Uterus (tissue), 4 donors: ENCODE results near the gene IMPG1. TPM values are rescaled to one million over a fixed set of nuclear protein-coding genes. Genes with fewer than 3 reads are reported as not detected.
"Not testable (repeated sequence)": the region's sequence is repeated elsewhere in the genome, so short reads cannot be mapped to it uniquely, and the experiment has no call there.

Source experiments
- DNase-seq, 2 donors: peaks; one replicate each; pipeline ENCODE4 v3.0.0-alpha.2; 2019 to 2020
- H3K27ac ChIP-seq, 2 donors: fragments of 200-600 bp; sonication (generic); 1 replicate in 1 of 2; 2 replicates in 1 of 2; pipeline ENCODE4 v1.5.1; 2016 to 2018
- H3K27me3 ChIP-seq, 2 donors: fragments of 200-600 bp; sonication (generic); one replicate each; pipeline ENCODE4 v1.5.1; 2018 to 2019; ENCODE audit warnings: control low read depth in 1 of 2
- H3K36me3 ChIP-seq, 2 donors: fragments of 200-600 bp; sonication (generic); one replicate each; pipeline ENCODE4 v1.5.1; 2019; ENCODE audit warnings: control low read depth in 1 of 2
- H3K4me1 ChIP-seq, 2 donors: fragments of 200-600 bp; sonication (generic); one replicate each; pipeline ENCODE4 v1.5.1; 2018 to 2019; ENCODE audit warnings: control low read depth in 1 of 2
- H3K4me3 ChIP-seq, 2 donors: fragments of 200-600 bp; sonication (generic); 1 replicate in 1 of 2; 2 replicates in 1 of 2; pipeline ENCODE4 v1.5.1; 2018 to 2019; ENCODE audit warnings: mild to moderate bottlenecking in 1 of 2
- H3K9me3 ChIP-seq, 2 donors: fragments of 200-600 bp; sonication (generic); one replicate each; pipeline ENCODE4 v1.5.1; 2019; ENCODE audit warnings: control low read depth in 1 of 2
- POLR2A ChIP-seq, 2 donors: fragments of 450-650 bp; IDR thresholded peaks; one replicate each; pipeline ENCODE4 v1.6.1; 2016; ENCODE audit warnings: antibody characterized with exemption in 2 of 2, mild to moderate bottlenecking in 1 of 2, moderate library complexity in 1 of 2
- intact Hi-C: fragments of 100-400 bp; cut with DNase I; formaldehyde crosslinking; loops from one replicate; pipeline ENCODE4 v1.15.1; 2023; ENCODE audit warnings: low total_unique reads
- total RNA-seq, 4 donors: library from RNA; depleted of rRNA in 3 of 4; stranded (reverse); fragments of >200 nt in 3 of 4; gene quantifications; one replicate each; pipeline versions ENCODE4 v1.1.0 to v1.2.4, GENCODE V29; 2014 to 2023
- TF ChIP-seq, protein P1 (sequence below), 4 experiments: fragments of 200-600 bp in 2 of 4; fragments of 450-650 bp in 2 of 4; sonication (generic) in 2 of 4; IDR thresholded peaks; one replicate each; pipeline ENCODE4 v1.5.1; 2016 to 2019; ENCODE audit warnings: antibody characterized with exemption in 4 of 4, mild to moderate bottlenecking in 2 of 4, moderate library complexity in 1 of 4
- donor health status: DM: yes; HTN: yes; CAD: no.

Gene IMPG1
- total RNA-seq, 4 donors from 2014 or later = 0.14 TPM; not detected in 3

DNA sequence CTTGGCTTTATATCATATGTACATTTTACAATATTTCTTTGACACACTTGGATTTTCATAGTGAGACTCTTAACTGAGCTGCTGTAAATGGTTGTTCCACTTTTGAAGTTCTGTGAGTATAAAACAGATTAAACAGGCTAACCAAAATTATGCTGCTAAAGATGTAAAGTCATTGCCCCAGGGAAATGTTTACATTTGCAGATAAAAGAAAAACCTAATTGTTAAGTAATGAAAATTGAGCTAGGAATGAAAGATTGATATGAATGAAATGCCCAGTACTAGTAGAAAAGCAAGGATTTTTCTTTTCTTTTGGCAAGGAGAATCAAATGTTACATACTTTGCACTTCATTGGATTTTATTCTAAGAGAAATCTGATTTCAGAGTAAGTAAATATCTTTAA lies 159.4 kb downstream of the IMPG1 start:
- no peak for DNase-seq
- H3K4me1 ChIP-seq = no peaks in the 10 kb centered on the region
- H3K27me3 ChIP-seq = no peaks in the 10 kb centered on the region
- no peaks in the 10 kb centered on the region for H3K9me3 ChIP-seq
- no peaks in the 10 kb centered on the region for H3K36me3 ChIP-seq
- H3K4me3 ChIP-seq = no peak overlapping the region
- TF ChIP-seq, protein P1, sequence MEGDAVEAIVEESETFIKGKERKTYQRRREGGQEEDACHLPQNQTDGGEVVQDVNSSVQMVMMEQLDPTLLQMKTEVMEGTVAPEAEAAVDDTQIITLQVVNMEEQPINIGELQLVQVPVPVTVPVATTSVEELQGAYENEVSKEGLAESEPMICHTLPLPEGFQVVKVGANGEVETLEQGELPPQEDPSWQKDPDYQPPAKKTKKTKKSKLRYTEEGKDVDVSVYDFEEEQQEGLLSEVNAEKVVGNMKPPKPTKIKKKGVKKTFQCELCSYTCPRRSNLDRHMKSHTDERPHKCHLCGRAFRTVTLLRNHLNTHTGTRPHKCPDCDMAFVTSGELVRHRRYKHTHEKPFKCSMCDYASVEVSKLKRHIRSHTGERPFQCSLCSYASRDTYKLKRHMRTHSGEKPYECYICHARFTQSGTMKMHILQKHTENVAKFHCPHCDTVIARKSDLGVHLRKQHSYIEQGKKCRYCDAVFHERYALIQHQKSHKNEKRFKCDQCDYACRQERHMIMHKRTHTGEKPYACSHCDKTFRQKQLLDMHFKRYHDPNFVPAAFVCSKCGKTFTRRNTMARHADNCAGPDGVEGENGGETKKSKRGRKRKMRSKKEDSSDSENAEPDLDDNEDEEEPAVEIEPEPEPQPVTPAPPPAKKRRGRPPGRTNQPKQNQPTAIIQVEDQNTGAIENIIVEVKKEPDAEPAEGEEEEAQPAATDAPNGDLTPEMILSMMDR (IDR thresholded peaks at IDR 0.05) = no peak
- TF ChIP-seq POLR2A (IDR thresholded peaks at IDR 0.05) = no peak
- intact Hi-C loops = no loop called here
- no peak overlapping the region for H3K27ac ChIP-seq

DNA sequence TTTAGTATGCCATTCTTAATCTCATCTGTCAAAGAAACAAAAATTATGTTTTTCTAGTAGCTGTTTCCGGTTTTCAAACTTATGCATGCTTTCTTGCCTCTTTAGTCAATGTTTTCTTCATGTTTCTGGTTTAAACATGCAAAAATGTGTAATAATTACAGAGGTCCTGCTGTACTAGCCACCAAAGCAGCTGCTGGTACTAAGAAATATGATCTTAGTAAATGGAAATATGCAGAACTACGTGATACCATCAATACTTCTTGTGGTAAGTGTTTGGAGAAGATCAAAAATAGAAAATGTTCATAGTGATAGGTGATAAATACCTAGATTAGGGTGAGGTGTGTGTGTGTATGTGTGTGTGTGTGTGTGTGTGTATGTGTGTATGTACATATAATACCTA lies 165.0 kb downstream of the IMPG1 start:
- no peaks in the 10 kb centered on the region for H3K27me3 ChIP-seq
- no peak overlapping the region for H3K27ac ChIP-seq
- TF ChIP-seq, protein P1 (IDR thresholded peaks at IDR 0.05) = no peak
- TF ChIP-seq POLR2A (IDR thresholded peaks at IDR 0.05) = no peak
- intact Hi-C loops = no loop called here
- no peak for DNase-seq
- no peaks in the 10 kb centered on the region for H3K4me1 ChIP-seq
- no peak overlapping the region for H3K4me3 ChIP-seq
- no peaks in the 10 kb centered on the region for H3K9me3 ChIP-seq
- no peaks in the 10 kb centered on the region for H3K36me3 ChIP-seq

DNA sequence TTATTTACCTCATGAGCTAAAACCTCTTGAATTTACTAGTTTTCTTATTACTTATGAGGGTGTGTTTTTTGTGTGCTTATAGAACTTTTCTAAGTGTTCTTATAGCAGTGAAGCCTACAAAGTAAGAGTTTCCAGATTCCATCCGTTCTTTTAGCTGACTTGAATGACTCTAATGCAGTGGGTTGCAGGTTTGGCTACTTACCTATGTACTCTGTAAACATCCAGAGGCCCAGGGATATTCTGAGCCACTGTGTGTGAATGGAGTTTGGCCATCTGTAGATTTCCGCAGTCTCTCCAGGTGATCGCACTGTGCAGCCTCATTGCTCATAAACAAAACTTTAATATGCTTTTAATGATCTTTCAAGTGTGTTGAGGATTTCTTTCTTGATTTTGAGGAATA lies 165.6 kb downstream of the IMPG1 start:
- no peaks in the 10 kb centered on the region for H3K27me3 ChIP-seq
- no peak overlapping the region for H3K4me3 ChIP-seq
- intact Hi-C loops = no loop called here
- H3K27ac ChIP-seq = no peak overlapping the region
- DNase-seq = no peak
- no peaks in the 10 kb centered on the region for H3K36me3 ChIP-seq
- H3K9me3 ChIP-seq = no peaks in the 10 kb centered on the region
- no peak for TF ChIP-seq POLR2A (IDR thresholded peaks at IDR 0.05)
- TF ChIP-seq, protein P1 (IDR thresholded peaks at IDR 0.05) = no peak
- no peaks in the 10 kb centered on the region for H3K4me1 ChIP-seq

DNA sequence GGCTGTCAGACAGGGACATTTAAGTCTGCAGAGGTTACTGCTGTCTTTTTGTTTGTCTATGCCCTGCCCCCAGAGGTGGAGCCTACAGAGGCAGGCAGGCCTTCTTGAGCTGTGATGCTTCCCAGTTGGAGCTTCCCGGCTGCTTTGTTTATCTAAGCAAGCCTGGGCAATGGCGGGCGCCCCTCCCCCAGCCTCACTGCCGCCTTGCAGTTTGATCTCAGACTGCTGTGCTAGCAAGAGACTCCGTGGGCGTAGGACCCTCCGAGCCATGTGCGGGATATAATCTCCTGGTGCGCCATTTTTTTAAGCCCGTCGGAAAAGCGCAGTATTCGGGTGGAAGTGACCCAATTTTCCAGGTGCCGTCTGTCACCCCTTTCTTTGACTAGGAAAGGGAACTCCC lies 167.3 kb downstream of the IMPG1 start:
- intact Hi-C loops, H3K9me3 ChIP-seq, DNase-seq: not testable (repeated sequence)

DNA sequence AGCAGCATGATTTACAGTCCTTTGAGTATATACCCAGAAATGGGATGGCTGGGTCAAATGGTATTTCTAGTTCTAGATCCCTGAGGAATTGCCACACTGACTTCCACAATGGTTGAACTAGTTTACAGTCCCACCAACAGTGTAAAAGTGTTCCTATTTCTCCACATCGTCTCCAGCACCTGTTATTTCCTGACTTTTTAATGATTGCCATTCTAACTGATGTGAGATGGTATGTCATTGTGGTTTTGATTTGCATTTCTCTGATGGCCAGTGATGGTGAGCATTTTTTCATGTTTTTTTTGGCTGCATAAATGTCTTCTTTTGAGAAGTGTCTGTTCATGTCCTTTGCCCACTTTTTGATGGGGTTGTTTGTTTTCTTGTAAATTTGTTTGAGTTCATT lies 172.2 kb downstream of the IMPG1 start:
- H3K4me3 ChIP-seq, H3K9me3 ChIP-seq, H3K27ac ChIP-seq, intact Hi-C loops, H3K27me3 ChIP-seq, H3K4me1 ChIP-seq, DNase-seq, H3K36me3 ChIP-seq: not testable (repeated sequence)

More for the DNA sequence above, 167.3 kb downstream of the IMPG1 start:
- not testable (repeated sequence) for H3K27me3 ChIP-seq, H3K27ac ChIP-seq, H3K36me3 ChIP-seq, H3K4me3 ChIP-seq, H3K4me1 ChIP-seq

DNA sequence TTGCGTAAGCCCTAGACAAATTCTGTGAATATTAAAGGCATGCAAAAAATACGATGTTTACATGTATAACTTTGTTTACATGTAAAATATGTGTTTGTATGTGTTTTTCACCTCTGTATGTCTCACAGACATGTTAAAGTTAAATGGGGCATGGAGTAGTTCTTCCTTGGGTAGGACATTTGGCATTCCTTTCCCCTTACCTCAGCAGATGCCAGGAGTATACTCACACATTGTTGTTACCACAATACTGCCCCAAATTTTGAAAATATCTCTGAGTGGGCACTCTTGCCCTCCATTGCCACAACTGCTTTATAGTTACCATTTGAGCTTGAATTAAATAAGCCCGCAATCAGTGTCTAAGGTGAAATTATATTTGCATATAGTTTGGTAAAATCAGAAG lies 175.9 kb downstream of the IMPG1 start:
- no peak for TF ChIP-seq POLR2A (IDR thresholded peaks at IDR 0.05)
- TF ChIP-seq, protein P1 (IDR thresholded peaks at IDR 0.05) = no peak
- Histone ChIP-seq H3K9me3 (no peaks in the 10 kb centered on the region), H3K36me3 (no peaks in the 10 kb centered on the region), H3K27ac (no peak overlapping the region), H3K4me3 (no peak overlapping the region), H3K4me1 (no peaks in the 10 kb centered on the region), H3K27me3 (no peaks in the 10 kb centered on the region)
- intact Hi-C loops = no loop called here
- DNase-seq = no peak
